ENCODE data around the gene SF3B5. TPM values are rescaled to one million over a fixed set of nuclear protein-coding genes. Genes with fewer than 3 reads are reported as not detected.

SF3B5 gene
- total and polyA plus RNA-seq, 2 of the 8 experiments (the other 6 are each of a cell fraction or from before 2014, with no cell fraction given), result 195 to 588 TPM

- H2BK15ac ChIP-seq (ENCODE audit: low read length), result no peak overlapping the region
- DNase-seq (ENCODE audit: low read depth in 1 of 2, low spot score in 2 of 2), result no peak
- no peak overlapping the region for H2BK20ac ChIP-seq (ENCODE audit: low read length)
- no peak overlapping the region for H3K14ac ChIP-seq (ENCODE audit: insufficient read length)
- H4K91ac ChIP-seq (replicated peaks; ENCODE audit: insufficient read length, low read length), result no peak overlapping the region
- no peak overlapping the region for H3K4me3 ChIP-seq (ENCODE audit: extremely low read depth in 1 of 4, insufficient read depth in 2 of 4, low read depth in 3 of 4, low read length in 4 of 4)
- no peak overlapping the region for H3K4me2 ChIP-seq (ENCODE audit: insufficient read depth in 1 of 2, low read depth in 2 of 2, low read length in 2 of 2)
- no peak overlapping the region for H2BK120ac ChIP-seq (replicated peaks; ENCODE audit: low read depth, low read length)
- H3K79me2 ChIP-seq (ENCODE audit: control insufficient read depth in 1 of 2, insufficient read depth in 2 of 2, low read length in 2 of 2), result no peaks in the 10 kb centered on the region
- no peaks in the 10 kb centered on the region for H4K20me1 ChIP-seq (replicated peaks in 1 of 2; ENCODE audit: control insufficient read depth in 1 of 2, insufficient read depth in 2 of 2, low read length in 2 of 2)
- H2BK12ac ChIP-seq (ENCODE audit: low read depth, low read length), result no peak overlapping the region
- H4K8ac ChIP-seq (ENCODE audit: extremely low read depth, insufficient read depth, low read length), result no peak overlapping the region
- H4K5ac ChIP-seq (ENCODE audit: insufficient read length, low read depth, low read length), result no peak overlapping the region
- H3K23me2 ChIP-seq (ENCODE audit: low read depth, low read length), result no peaks in the 10 kb centered on the region
- peak overlapping the region; percentile 53; the same call in 1 of the 2 replicates for H2BK5ac ChIP-seq (ENCODE audit: low read depth, low read length)
- no peaks in the 10 kb centered on the region for H3K4me1 ChIP-seq (replicated peaks in 1 of 4; ENCODE audit: control insufficient read depth in 3 of 4, insufficient read depth in 4 of 4, low read length in 3 of 4)
- H3K9me3 ChIP-seq (ENCODE audit: insufficient read depth in 2 of 2, low read depth in 1 of 2, low read length in 1 of 2), result no peaks in the 10 kb centered on the region
- H2AK5ac ChIP-seq (ENCODE audit: low read depth, low read length), result no peak overlapping the region
- no peak for FAIRE-seq
- H3K79me1 ChIP-seq (ENCODE audit: low read depth, low read length), result no peaks in the 10 kb centered on the region; the same call in 1 of the 2 replicates
- no peak overlapping the region for H3K56ac ChIP-seq (replicated peaks; ENCODE audit: insufficient read length, low read depth, low read length)
- CTCF ChIA-PET (ENCODE audit: partially characterized antibody), result interaction anchor here (0.6 to 1.1 kb wide), 3 partner anchors 9 to 123 kb away, joined by 4 read pairs; no protein-coding TSS in a partner anchor
- 0 out of 2 replicates have a peak overlapping the region, but pooled peaks have one; percentile 18 for H2AFZ ChIP-seq (ENCODE audit: low read length)
- H3K23ac ChIP-seq (ENCODE audit: insufficient read length), result no peak overlapping the region
- no peaks in the 10 kb centered on the region for H3K27me3 ChIP-seq (replicated peaks in 1 of 4; ENCODE audit: control insufficient read depth in 3 of 4, extremely low read depth in 1 of 4, insufficient read depth in 3 of 4, low read length in 3 of 4)
- no peak overlapping the region for H3K4ac ChIP-seq (replicated peaks; ENCODE audit: insufficient read length, low read depth, low read length)
- H3K27ac ChIP-seq (ENCODE audit: low read depth, low read length), result no peak overlapping the region
- no peak overlapping the region for H3K18ac ChIP-seq (ENCODE audit: extremely low read depth, low read length)
- no peaks in the 10 kb centered on the region for H3K36me3 ChIP-seq (ENCODE audit: control insufficient read depth in 2 of 4, insufficient read depth in 4 of 4, low read length in 3 of 4)
- WGBS, 2 experiments (ENCODE audit: extremely low coverage in 1 of 2, insufficient coverage in 1 of 2, insufficient read length in 1 of 2, insufficient replicate concordance in 2 of 2, low coverage in 1 of 2, low lambda C conversion rate in 2 of 2, missing lambda C conversion rate in 1 of 2), result 86% methylated on average over 6 of the region's 6 CpGs; no CpG with 5 or more reads in 1 of the 2 experiments
- H3K9ac ChIP-seq (replicated peaks in 1 of 4; ENCODE audit: extremely low read depth in 1 of 4, low read depth in 3 of 4, low read length in 3 of 4), result no peak overlapping the region
- POLR2A ChIA-PET (ENCODE audit: partially characterized antibody), result no interaction called here
These were observed 34.1 kb upstream of the SF3B5 start for GRCh38 chr6:144129469-144129868.
